K562 (cell line): ENCODE results near the gene CCDC27. TPM values are rescaled to one million over a fixed set of nuclear protein-coding genes. Genes with fewer than 3 reads are reported as not detected.

Experiments used
- BCOR ChIP-seq: fragments of 450-650 bp; IDR thresholded peaks from 2 replicates; pipeline ENCODE4 v1.6.1; 2016
- BHLHE40 ChIP-seq: IDR thresholded peaks from 2 replicates; pipeline ENCODE4 v1.6.1; 2011; ENCODE audit warnings: low read length, improper control_type of control experiment
- ETS1 ChIP-seq: conservative IDR thresholded peaks from 2 replicates; pipeline ENCODE4 v1.6.1; 2011; ENCODE audit warnings: low read depth, mild to moderate bottlenecking, low read length; ENCODE audit not compliant: control insufficient read depth
- FOXA1 ChIP-seq: fragments of 450-650 bp; IDR thresholded peaks from 2 replicates; pipeline ENCODE4 v1.6.1; 2016; ENCODE audit warnings: mild to moderate bottlenecking, borderline replicate concordance
- HDAC1 ChIP-seq, 2 experiments: fragments of 450-650 bp; IDR thresholded peaks; 2 replicates each; pipeline ENCODE4 v1.6.1; 2016 to 2017; ENCODE audit warnings: inconsistent platforms in 1 of 2, mild to moderate bottlenecking in 1 of 2, moderate library complexity in 1 of 2
- HMGN3 ChIP-seq: IDR thresholded peaks from 2 replicates; pipeline ENCODE4 v1.6.1; 2011; ENCODE audit warnings: borderline replicate concordance, low read depth, mild to moderate bottlenecking, mixed read lengths, low read length; ENCODE audit not compliant: insufficient read length; ENCODE audit errors: extremely low read depth
- HNRNPLL ChIP-seq: fragments of 200-400 bp; formaldehyde crosslinking; IDR thresholded peaks from 2 replicates; pipeline ENCODE4 v1.6.1; 2017; ENCODE audit warnings: low read length, low read depth, mild to moderate bottlenecking; ENCODE audit not compliant: poor library complexity, severe bottlenecking
- KAT2B ChIP-seq: IDR thresholded peaks from one replicate; pipeline ENCODE4 v1.6.1; 2012; ENCODE audit warnings: low read depth, mild to moderate bottlenecking, control low read depth, inconsistent platforms, low read length, moderate library complexity
- KAT7 ChIP-seq: sonication (generic); formaldehyde crosslinking; IDR thresholded peaks from 2 replicates; pipeline ENCODE4 v1.8.0; 2022; ENCODE audit warnings: missing genetic modification reagents, mild to moderate bottlenecking, borderline replicate concordance
- MAFK ChIP-seq: IDR thresholded peaks from 2 replicates; pipeline ENCODE4 v1.6.1; 2011; ENCODE audit warnings: low read length, improper control_type of control experiment
- NCOA2 ChIP-seq, 2 experiments: fragments of 450-650 bp; IDR thresholded peaks; 2 replicates each; pipeline ENCODE4 v1.6.1; 2018; ENCODE audit warnings: mild to moderate bottlenecking in 2 of 2, moderate library complexity in 1 of 2; ENCODE audit not compliant: partially characterized antibody in 2 of 2
- NR1H2 ChIP-seq: sonication (generic); formaldehyde crosslinking; IDR thresholded peaks from 2 replicates; pipeline ENCODE4 v1.4.0; 2020; ENCODE audit warnings: mild to moderate bottlenecking, missing genetic modification reagents
- RBM22 ChIP-seq: fragments of 200-400 bp; formaldehyde crosslinking; IDR thresholded peaks from 2 replicates; pipeline ENCODE4 v1.6.1; 2018; ENCODE audit warnings: low read length, low read depth; ENCODE audit not compliant: poor library complexity, severe bottlenecking
- SIX5 ChIP-seq, 2 experiments: IDR thresholded peaks; 2 replicates each; pipeline ENCODE4 v1.6.1; 2011; ENCODE audit warnings: low read length in 2 of 2, borderline replicate concordance in 1 of 2, low read depth in 1 of 2, mild to moderate bottlenecking in 1 of 2, moderate library complexity in 1 of 2; ENCODE audit not compliant: insufficient read depth in 1 of 2
- SMAD3 ChIP-seq: fragments of 450-650 bp; formaldehyde crosslinking; conservative IDR thresholded peaks from 2 replicates; pipeline ENCODE4 v1.4.0; 2020; ENCODE audit warnings: mild to moderate bottlenecking
- SMARCA5 ChIP-seq: fragments of 450-650 bp; IDR thresholded peaks from 2 replicates; pipeline ENCODE4 v1.6.1; 2016
- SRSF7 ChIP-seq: fragments of 200-400 bp; formaldehyde crosslinking; optimal IDR thresholded peaks from 2 replicates; pipeline ENCODE3; 2017; ENCODE audit warnings: mild to moderate bottlenecking, low read depth, low read length
- STAT6 ChIP-seq: sonication (generic); formaldehyde crosslinking; IDR thresholded peaks from 2 replicates; pipeline ENCODE4 v1.8.1; 2023; ENCODE audit warnings: mild to moderate bottlenecking, missing genetic modification reagents
- ZFX ChIP-seq: sonication (generic); formaldehyde crosslinking; IDR thresholded peaks from 2 replicates; pipeline ENCODE4 v1.8.0; 2022; ENCODE audit warnings: mild to moderate bottlenecking, missing genetic modification reagents, moderate library complexity
- ZNF197 ChIP-seq: fragments of 200-800 bp; sonication (Bioruptor generic); IDR thresholded peaks from 2 replicates; pipeline ENCODE4 v1.6.1; 2016; ENCODE audit warnings: low read depth, missing genetic modification characterization, missing compliant biosample characterization
- ZNF23 ChIP-seq: fragments of 250-450 bp; sonication (Bioruptor Pico); IDR thresholded peaks from 2 replicates; pipeline ENCODE4 v1.4.0; 2020; ENCODE audit warnings: mild to moderate bottlenecking
- ZNF3 ChIP-seq: fragments of 250-450 bp; sonication (Bioruptor Pico); IDR thresholded peaks from 2 replicates; pipeline ENCODE4 v1.5.0; 2021; ENCODE audit warnings: mild to moderate bottlenecking, moderate library complexity
- ZNF324 ChIP-seq: fragments of 250-450 bp; sonication (Bioruptor Pico); IDR thresholded peaks from 2 replicates; pipeline ENCODE4 v1.4.0; 2020; ENCODE audit warnings: mild to moderate bottlenecking
- ZNF449 ChIP-seq: fragments of 250-450 bp; sonication (Bioruptor Pico); IDR thresholded peaks from 2 replicates; pipeline ENCODE4 v1.8.0; 2022; ENCODE audit warnings: moderate library complexity, mild to moderate bottlenecking, inconsistent platforms
- ZNF696 ChIP-seq: fragments of 250-450 bp; sonication (Bioruptor Pico); conservative IDR thresholded peaks from 2 replicates; pipeline ENCODE4 v1.4.0; 2020; ENCODE audit warnings: mild to moderate bottlenecking, moderate library complexity
- polyA plus RNA-seq, 8 experiments: library from polyadenylated mRNA; depleted of rRNA in 4 of 8; stranded (reverse) in 5 of 8; unstranded in 3 of 8; fragments of >200 nt; fragmentation: Nextera tagmentation in 2 of 8; fragmentation: Illumina TruSeq in 1 of 8; extraction: Ambion mirVana in 2 of 8; extraction: Trizol in 1 of 8; gene quantifications; 2 replicates each; pipeline versions ENCODE4 v1.2.1 to v1.2.3, GENCODE V29; 2011 to 2014; ENCODE audit warnings: inconsistent platforms in 1 of 8, missing spikeins in 1 of 8
- total RNA-seq, 7 experiments: library from RNA; depleted of rRNA in 6 of 7; stranded (reverse); fragments of >200 nt in 6 of 7; fragmentation: Illumina TruSeq in 2 of 7; extraction: Trizol in 2 of 7; gene quantifications; 2 replicates each; pipeline versions ENCODE4 v1.2.1 to v1.2.3, GENCODE V29; 2011 to 2021; ENCODE audit warnings: low replicate concordance in 1 of 7

The CCDC27 gene
- total and polyA plus RNA-seq, 9 of the 15 experiments (the other 6 are each of a cell fraction or from before 2014, with no cell fraction given) = 0.01 to 0.04 TPM; not detected in 7

GRCh38 chr1:3774946-3775489 is 22.8 kb downstream of the CCDC27 start (continued):
- TF ChIP-seq ETS1 (peak; percentile 49; the same call in 1 of the 2 replicates), BHLHE40 (peak; percentile 85), ZNF449 (CRISPR knock-in tag) (peak; percentile 31; the same call in 1 of the 2 replicates), ZFX (CRISPR knock-in tag) (peak; percentile 37; the same call in 1 of the 2 replicates), SIX5 (IDR thresholded peaks at IDR 0.05; ENCODE audit: borderline replicate concordance in 1 of 2, insufficient read depth in 1 of 2, low read depth in 1 of 2, low read length in 2 of 2) (no peak), SRSF7 (no peak), KAT2B (no peak), ZNF696 (CRISPR knock-in tag) (no peak), HDAC1 (IDR thresholded peaks at IDR 0.05) (peak in 1 of 2 experiments; percentile 81; a peak in 2 of 4 replicates), HMGN3 (no peak), ZNF324 (CRISPR knock-in tag) (no peak), BCOR (peak; percentile 85; the same call in 1 of the 2 replicates), ZNF3 (CRISPR knock-in tag) (no peak), RBM22 (no peak), NCOA2 (IDR thresholded peaks at IDR 0.05; ENCODE audit: partially characterized antibody in 2 of 2) (no peak), NR1H2 (CRISPR knock-in tag) (no peak), ZNF23 (CRISPR knock-in tag) (no peak), ZNF197 (CRISPR knock-in tag) (no peak), SMARCA5 (peak; percentile 48; the same call in 1 of the 2 replicates), SMAD3 (0 out of 2 replicates have a peak, but pooled peaks have one; percentile 30), FOXA1 (no peak), STAT6 (CRISPR knock-in tag) (no peak), MAFK (no peak), HNRNPLL (no peak), KAT7 (no peak)
